Measurements from ENCODE around the gene CYP39A1. TPM values are rescaled to one million over a fixed set of nuclear protein-coding genes. Genes with fewer than 3 reads are reported as not detected.
A peak's percentile ranks its signal among the peaks of the same experiment; 100 is the strongest.

The CYP39A1 gene
- total RNA-seq, 1 donor from 2014 or later = 0.29 TPM

GRCh38 chr6:46688966-46689335 lies 36.3 kb upstream of the CYP39A1 start:
- no peak for DNase-seq (ENCODE audit: low read depth)
- H3K27me3 ChIP-seq (ENCODE audit: control insufficient read depth, insufficient read depth, low read length) = no peaks in the 10 kb centered on the region

GRCh38 chr6:46688117-46688965 lies 35.7 kb upstream of the CYP39A1 start:
- Histone ChIP-seq H3K36me3 (ENCODE audit: control insufficient read depth, insufficient read depth, low read length) (no peaks in the 10 kb centered on the region), H3K4me3 (ENCODE audit: low read depth, low read length) (no peak overlapping the region), H3K27me3 (ENCODE audit: control insufficient read depth, insufficient read depth, low read length) (no peaks in the 10 kb centered on the region)
- DNase-seq (ENCODE audit: low read depth) = no peak
- TF ChIP-seq CTCF (IDR thresholded peaks at IDR 0.05; ENCODE audit: insufficient read depth, low read length, poor library complexity, severe bottlenecking) = no peak

More at GRCh38 chr6:46688966-46689335, 36.3 kb upstream of the CYP39A1 start:
- H3K36me3 ChIP-seq (ENCODE audit: control insufficient read depth, insufficient read depth, low read length) = no peaks in the 10 kb centered on the region
- TF ChIP-seq CTCF (IDR thresholded peaks at IDR 0.05; ENCODE audit: insufficient read depth, low read length, poor library complexity, severe bottlenecking) = no peak
- no peak overlapping the region for H3K4me3 ChIP-seq (ENCODE audit: low read depth, low read length)

GRCh38 chr6:46687619-46688097 lies 35.0 kb upstream of the CYP39A1 start, which contains the start of gene TDRD6:
TDRD6 (plus strand) TSS chr6:46687885; CDS start chr6:46688129, 244 bp downstream.
- Histone ChIP-seq H3K4me3 (ENCODE audit: low read depth, low read length) (no peak within 1 kb of the TSS), H3K36me3 (ENCODE audit: control insufficient read depth, insufficient read depth, low read length) (no peaks in the 10 kb centered on the region), H3K27me3 (ENCODE audit: control insufficient read depth, insufficient read depth, low read length) (no peaks in the 10 kb centered on the region)
- no peak for DNase-seq (ENCODE audit: low read depth)
- TF ChIP-seq CTCF (IDR thresholded peaks at IDR 0.05; ENCODE audit: insufficient read depth, low read length, poor library complexity, severe bottlenecking) = no peak

- no peak for DNase-seq (ENCODE audit: low read depth)
- Histone ChIP-seq H3K36me3 (ENCODE audit: control insufficient read depth, insufficient read depth, low read length) (no peaks in the 10 kb centered on the region), H3K27me3 (ENCODE audit: control insufficient read depth, insufficient read depth, low read length) (no peaks in the 10 kb centered on the region), H3K4me3 (ENCODE audit: low read depth, low read length) (no peak overlapping the region)
- TF ChIP-seq CTCF (IDR thresholded peaks at IDR 0.05; ENCODE audit: insufficient read depth, low read length, poor library complexity, severe bottlenecking) = no peak
These were observed 32.2 kb upstream of the CYP39A1 start for GRCh38 chr6:46684771-46685170.

GRCh38 chr6:46677314-46677654 lies 24.7 kb upstream of the CYP39A1 start:
- DNase-seq (ENCODE audit: low read depth) = no peak
- H3K4me3 ChIP-seq (ENCODE audit: low read depth, low read length) = no peak overlapping the region

More at GRCh38 chr6:46677314-46677654, 24.7 kb upstream of the CYP39A1 start:
- Histone ChIP-seq H3K27me3 (ENCODE audit: control insufficient read depth, insufficient read depth, low read length) (no peaks in the 10 kb centered on the region), H3K36me3 (ENCODE audit: control insufficient read depth, insufficient read depth, low read length) (no peaks in the 10 kb centered on the region)
- TF ChIP-seq CTCF (IDR thresholded peaks at IDR 0.05; ENCODE audit: insufficient read depth, low read length, poor library complexity, severe bottlenecking) = peak; percentile 63

Measured in kidney epithelial cell (primary cell).